ENCODE results near the gene FLAD1.

DNA sequence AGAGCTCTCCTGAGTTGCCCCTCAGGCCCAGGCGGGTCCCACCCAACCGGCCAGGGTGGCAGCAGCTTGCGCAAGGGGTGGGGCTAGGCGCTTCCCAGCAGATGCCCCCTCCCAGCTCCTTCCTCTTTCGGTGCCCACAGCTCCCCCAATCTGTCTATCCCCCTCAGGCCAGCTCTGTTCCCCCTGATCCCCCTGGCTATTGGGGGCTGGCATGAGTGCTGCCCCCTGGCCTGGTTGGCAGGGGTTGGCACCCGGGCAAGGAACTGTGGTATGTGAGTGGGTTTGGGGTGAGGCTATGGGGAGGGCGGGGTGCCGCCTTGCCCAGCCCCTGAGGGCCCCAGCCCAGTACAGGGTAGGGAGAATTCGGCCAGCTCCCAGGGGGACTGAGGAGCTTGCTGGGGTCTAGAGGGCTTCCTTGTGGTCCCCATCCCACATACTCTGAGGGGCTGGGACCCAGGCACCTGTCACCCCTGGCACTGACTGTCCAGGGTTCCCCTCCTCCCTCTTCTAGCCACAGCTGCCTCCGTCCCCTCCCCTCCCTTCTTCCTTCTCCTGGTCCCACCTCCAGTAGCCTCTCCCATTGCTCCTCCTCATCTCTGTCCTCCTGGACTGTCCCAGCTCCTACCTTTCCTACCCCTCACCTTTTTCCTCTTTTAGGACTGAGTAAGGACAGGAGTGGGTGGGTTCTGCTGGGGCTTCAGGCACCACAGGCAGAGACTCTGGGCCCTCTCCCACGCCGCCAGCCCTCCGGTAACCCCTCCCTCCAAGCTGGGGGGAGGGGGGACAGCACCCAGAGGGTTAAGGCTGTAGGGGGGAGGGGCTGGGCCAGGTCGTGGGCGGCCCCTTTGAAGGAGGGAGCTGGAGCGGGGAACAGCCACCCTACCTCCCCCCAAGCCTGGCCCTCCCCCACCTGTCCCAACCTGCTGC, 25.1 kb downstream of the FLAD1 start:
- TF ChIP-seq TFCP2L1 (CRISPR knock-in tag; IDR thresholded peaks at IDR 0.05) (no peak), KDM5A (IDR thresholded peaks at IDR 0.05) (no peak), BHLHE40 (IDR thresholded peaks at IDR 0.05; ENCODE audit: low read depth, low read length) (no peak), POLR2A (IDR thresholded peaks at IDR 0.05; ENCODE audit: low read length) (no peak), KDM1A (IDR thresholded peaks at IDR 0.05; ENCODE audit: low read depth) (no peak), RNF2 (IDR thresholded peaks at IDR 0.05; ENCODE audit: borderline replicate concordance, low read depth) (no peak), NR3C1 (IDR thresholded peaks at IDR 0.05) (no peak), RAD21 (conservative IDR thresholded peaks at IDR 0.05 in 1 of 2, IDR thresholded peaks at IDR 0.05 in 1 of 2) (no peak), JUN (IDR thresholded peaks at IDR 0.05) (no peak), CHD2 (IDR thresholded peaks at IDR 0.05; ENCODE audit: low read length, partially characterized antibody) (no peak)
- TF ChIP-seq, protein P1, sequence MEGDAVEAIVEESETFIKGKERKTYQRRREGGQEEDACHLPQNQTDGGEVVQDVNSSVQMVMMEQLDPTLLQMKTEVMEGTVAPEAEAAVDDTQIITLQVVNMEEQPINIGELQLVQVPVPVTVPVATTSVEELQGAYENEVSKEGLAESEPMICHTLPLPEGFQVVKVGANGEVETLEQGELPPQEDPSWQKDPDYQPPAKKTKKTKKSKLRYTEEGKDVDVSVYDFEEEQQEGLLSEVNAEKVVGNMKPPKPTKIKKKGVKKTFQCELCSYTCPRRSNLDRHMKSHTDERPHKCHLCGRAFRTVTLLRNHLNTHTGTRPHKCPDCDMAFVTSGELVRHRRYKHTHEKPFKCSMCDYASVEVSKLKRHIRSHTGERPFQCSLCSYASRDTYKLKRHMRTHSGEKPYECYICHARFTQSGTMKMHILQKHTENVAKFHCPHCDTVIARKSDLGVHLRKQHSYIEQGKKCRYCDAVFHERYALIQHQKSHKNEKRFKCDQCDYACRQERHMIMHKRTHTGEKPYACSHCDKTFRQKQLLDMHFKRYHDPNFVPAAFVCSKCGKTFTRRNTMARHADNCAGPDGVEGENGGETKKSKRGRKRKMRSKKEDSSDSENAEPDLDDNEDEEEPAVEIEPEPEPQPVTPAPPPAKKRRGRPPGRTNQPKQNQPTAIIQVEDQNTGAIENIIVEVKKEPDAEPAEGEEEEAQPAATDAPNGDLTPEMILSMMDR (IDR thresholded peaks at IDR 0.05) = no peak
- TF ChIP-seq, protein P2, sequence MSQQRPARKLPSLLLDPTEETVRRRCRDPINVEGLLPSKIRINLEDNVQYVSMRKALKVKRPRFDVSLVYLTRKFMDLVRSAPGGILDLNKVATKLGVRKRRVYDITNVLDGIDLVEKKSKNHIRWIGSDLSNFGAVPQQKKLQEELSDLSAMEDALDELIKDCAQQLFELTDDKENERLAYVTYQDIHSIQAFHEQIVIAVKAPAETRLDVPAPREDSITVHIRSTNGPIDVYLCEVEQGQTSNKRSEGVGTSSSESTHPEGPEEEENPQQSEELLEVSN (IDR thresholded peaks at IDR 0.05; ENCODE audit: borderline replicate concordance, low read depth) = no peak
